Mesendoderm (in vitro differentiated cells): Measurements from ENCODE around the gene SLC35A3.

Experiments
- DNase-seq: peaks from one replicate; pipeline ENCODE4 v3.0.0; 2013
- H2AK5ac ChIP-seq: 2 replicates; pipeline ENCODE4 v1.6.1; 2013; ENCODE audit warnings: low read length, inconsistent platforms
- H2BK120ac ChIP-seq: 2 replicates; pipeline ENCODE4 v1.6.1; 2013; ENCODE audit warnings: low read depth, mild to moderate bottlenecking, low read length, moderate library complexity, mixed read lengths
- H2BK15ac ChIP-seq: replicated peaks from 2 replicates; pipeline ENCODE4 v1.6.1; 2013; ENCODE audit warnings: low read depth, mild to moderate bottlenecking, moderate library complexity
- H2BK5ac ChIP-seq: 2 replicates; pipeline ENCODE4 v1.6.1; 2013; ENCODE audit warnings: low read length, inconsistent platforms
- H3K18ac ChIP-seq: 2 replicates; pipeline ENCODE4 v1.6.1; 2013; ENCODE audit warnings: mild to moderate bottlenecking, low read length, mixed read lengths
- H3K23ac ChIP-seq: one replicate; pipeline ENCODE4 v1.6.1; 2013; ENCODE audit warnings: low read length
- H3K27ac ChIP-seq: 2 replicates; pipeline ENCODE4 v1.5.1; 2013; ENCODE audit warnings: low read depth, mild to moderate bottlenecking, inconsistent platforms, low read length, moderate library complexity
- H3K27me3 ChIP-seq: 2 replicates; pipeline ENCODE4 v1.6.1; 2013; ENCODE audit warnings: low read length, control low read depth, mild to moderate bottlenecking, inconsistent platforms; ENCODE audit not compliant: insufficient read depth, poor library complexity
- H3K36me3 ChIP-seq: 2 replicates; pipeline ENCODE4 v1.6.1; 2013; ENCODE audit warnings: low read length, inconsistent platforms; ENCODE audit not compliant: control insufficient read depth, insufficient read depth
- H3K4ac ChIP-seq: one replicate; pipeline ENCODE4 v1.6.1; 2013; ENCODE audit warnings: low read depth, mild to moderate bottlenecking, low read length, moderate library complexity
- H3K4me1 ChIP-seq: 2 replicates; pipeline ENCODE4 v1.6.1; 2013; ENCODE audit warnings: low read depth, low read length, inconsistent platforms; ENCODE audit not compliant: control insufficient read depth
- H3K4me2 ChIP-seq: 2 replicates; pipeline ENCODE4 v1.6.1; 2013; ENCODE audit warnings: low read length
- H3K4me3 ChIP-seq: 2 replicates; pipeline ENCODE4 v1.5.1; 2013; ENCODE audit warnings: mild to moderate bottlenecking, low read length
- H3K56ac ChIP-seq: one replicate; pipeline ENCODE4 v1.6.1; 2013; ENCODE audit warnings: low read length
- H3K79me1 ChIP-seq: 2 replicates; pipeline ENCODE4 v1.6.1; 2013; ENCODE audit warnings: low read length, inconsistent platforms
- H3K79me2 ChIP-seq: 2 replicates; pipeline ENCODE4 v1.6.1; 2013; ENCODE audit warnings: mild to moderate bottlenecking, low read length; ENCODE audit not compliant: control insufficient read depth, insufficient read depth
- H3K9ac ChIP-seq: 2 replicates; pipeline ENCODE4 v1.6.1; 2013; ENCODE audit warnings: low read length, inconsistent platforms
- H4K5ac ChIP-seq: one replicate; pipeline ENCODE4 v1.6.1; 2013; ENCODE audit warnings: low read length
- H4K8ac ChIP-seq: one replicate; pipeline ENCODE4 v1.6.1; 2013; ENCODE audit warnings: low read depth, mild to moderate bottlenecking, control low read depth, low read length, moderate library complexity
- WGBS: extraction: QIAGEN DNeasy Blood & Tissue Kit; methylation state at CpG from one replicate; pipeline ENCODE4 v1.1.7; 2013; ENCODE audit warnings: low lambda C conversion rate, missing lambda C conversion rate; ENCODE audit not compliant: insufficient coverage; ENCODE audit errors: extremely low coverage; 5-methylcytosine and 5-hydroxymethylcytosine counted together

Gene SLC35A3

GRCh38 chr1:100073531-100073930, 103.7 kb downstream of the SLC35A3 start:
- no CpG with 5 or more reads among the region's 3 CpGs for WGBS
- no peak for DNase-seq
- H4K5ac ChIP-seq: no peak overlapping the region
- no peak overlapping the region for H3K4me2 ChIP-seq
- peaks cover 7% of the 10 kb centered on the region for H3K79me1 ChIP-seq
- H3K18ac ChIP-seq: no peak overlapping the region
- no peak overlapping the region for H3K4me3 ChIP-seq
- H2AK5ac ChIP-seq: no peak overlapping the region
- no peak overlapping the region for H3K27ac ChIP-seq
- peaks cover 6% of the 10 kb centered on the region for H3K36me3 ChIP-seq
- no peaks in the 10 kb centered on the region for H3K27me3 ChIP-seq
- H3K23ac ChIP-seq: no peak overlapping the region
- no peaks in the 10 kb centered on the region for H3K79me2 ChIP-seq
- H2BK5ac ChIP-seq: no peak overlapping the region
- no peaks in the 10 kb centered on the region for H3K4me1 ChIP-seq
- H3K9ac ChIP-seq: no peak overlapping the region
- no peak overlapping the region for H4K8ac ChIP-seq
- no peak overlapping the region for H2BK15ac ChIP-seq
- no peak overlapping the region for H3K4ac ChIP-seq
- H2BK120ac ChIP-seq: no peak overlapping the region
- H3K56ac ChIP-seq: no peak overlapping the region

DNA sequence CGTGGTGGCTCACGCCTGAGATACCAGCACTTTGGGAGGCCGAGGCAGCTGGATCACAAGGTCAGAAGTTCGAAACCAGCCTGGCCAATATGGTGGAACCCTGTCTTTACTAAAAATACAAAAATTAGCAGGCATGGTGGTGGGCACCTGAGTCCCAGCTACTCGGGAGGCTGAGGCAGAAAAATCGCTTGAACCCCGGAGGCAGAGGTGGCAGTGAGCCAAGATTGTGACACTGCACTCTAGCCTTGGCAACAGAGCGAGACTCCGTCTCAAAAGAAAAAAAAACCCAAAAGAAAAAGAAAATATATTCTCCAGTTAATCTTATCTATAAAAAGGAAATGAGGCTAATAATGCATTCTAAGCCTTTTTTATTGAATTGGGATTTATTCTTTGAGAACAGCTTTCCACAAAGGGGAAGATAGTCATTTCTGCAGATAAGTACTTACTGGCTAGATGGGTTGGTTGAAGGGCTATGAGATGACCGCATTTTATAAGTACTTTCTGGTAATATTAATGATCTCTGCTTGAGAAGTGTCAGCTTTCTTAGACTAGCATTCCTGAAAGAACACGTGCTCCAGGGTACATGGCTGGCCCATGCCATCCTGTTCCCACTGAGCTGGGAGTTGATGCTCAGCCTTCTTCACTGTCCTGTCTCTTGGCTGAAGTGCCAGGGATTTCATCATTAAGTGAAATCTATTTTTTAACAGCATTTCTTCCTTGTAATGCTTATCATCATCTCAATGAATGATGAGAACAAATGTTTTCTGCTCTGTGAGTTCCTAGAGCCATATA, 105.0 kb downstream of the SLC35A3 start:
- H4K5ac ChIP-seq: no peak overlapping the region
- peaks cover 6% of the 10 kb centered on the region for H3K36me3 ChIP-seq
- H3K4me2 ChIP-seq: no peak overlapping the region
- no CpG with 5 or more reads among the region's 11 CpGs for WGBS
- no peak overlapping the region for H3K56ac ChIP-seq
- DNase-seq: no peak
- no peak overlapping the region for H3K9ac ChIP-seq
- H3K23ac ChIP-seq: no peak overlapping the region
- H3K27ac ChIP-seq: no peak overlapping the region
- H3K79me2 ChIP-seq: no peaks in the 10 kb centered on the region
- no peak overlapping the region for H2BK5ac ChIP-seq
- no peak overlapping the region for H2BK120ac ChIP-seq
- no peaks in the 10 kb centered on the region for H3K4me1 ChIP-seq
- H4K8ac ChIP-seq: no peak overlapping the region
- H2BK15ac ChIP-seq: no peak overlapping the region
- H3K27me3 ChIP-seq: no peaks in the 10 kb centered on the region
- no peak overlapping the region for H3K4me3 ChIP-seq
- no peak overlapping the region for H3K4ac ChIP-seq
- no peak overlapping the region for H3K18ac ChIP-seq
- no peak overlapping the region for H2AK5ac ChIP-seq
- peaks cover 7% of the 10 kb centered on the region for H3K79me1 ChIP-seq

DNA sequence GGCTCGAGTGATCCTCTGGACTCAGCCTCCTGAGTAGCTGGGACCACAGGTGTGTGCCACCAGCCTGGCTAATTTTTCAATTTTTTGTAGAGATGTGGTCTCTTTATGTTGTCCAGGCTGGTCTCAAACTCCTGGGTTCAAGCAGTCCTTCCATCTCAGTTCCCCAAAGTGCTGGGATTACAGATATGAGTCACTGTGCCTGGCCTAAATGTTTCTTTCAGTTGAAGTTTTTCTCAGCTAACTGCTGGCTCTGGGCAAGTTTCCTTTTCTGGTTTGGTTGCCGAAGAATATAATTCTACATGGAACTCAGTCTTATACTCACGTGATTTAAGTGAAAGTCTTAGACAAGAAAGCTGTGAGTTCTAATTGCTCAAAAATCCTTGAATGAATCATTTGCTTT, 106.0 kb downstream of the SLC35A3 start:
- no peak overlapping the region for H2BK15ac ChIP-seq
- no peak overlapping the region for H3K4me3 ChIP-seq
- no peak overlapping the region for H4K5ac ChIP-seq
- no peak overlapping the region for H3K23ac ChIP-seq
- H3K27ac ChIP-seq: no peak overlapping the region
- H3K79me2 ChIP-seq: no peaks in the 10 kb centered on the region
- no peak overlapping the region for H3K4ac ChIP-seq
- H2BK5ac ChIP-seq: no peak overlapping the region
- H3K4me2 ChIP-seq: no peak overlapping the region
- no peak overlapping the region for H3K9ac ChIP-seq
- H3K18ac ChIP-seq: no peak overlapping the region
- no peaks in the 10 kb centered on the region for H3K27me3 ChIP-seq
- H2AK5ac ChIP-seq: no peak overlapping the region
- H3K36me3 ChIP-seq: peaks cover 6% of the 10 kb centered on the region
- H3K56ac ChIP-seq: no peak overlapping the region
- H3K79me1 ChIP-seq: peaks cover 6% of the 10 kb centered on the region
- DNase-seq: no peak
- H4K8ac ChIP-seq: no peak overlapping the region
- no peaks in the 10 kb centered on the region for H3K4me1 ChIP-seq
- WGBS: no CpG with 5 or more reads among the region's 3 CpGs
- no peak overlapping the region for H2BK120ac ChIP-seq

GRCh38 chr1:100076319-100076718, 106.5 kb downstream of the SLC35A3 start:
- no CpG with 5 or more reads among the region's 2 CpGs for WGBS
- no peak overlapping the region for H3K4me3 ChIP-seq
- H2BK120ac ChIP-seq: no peak overlapping the region
- H3K36me3 ChIP-seq: peaks cover 6% of the 10 kb centered on the region
- H2BK5ac ChIP-seq: no peak overlapping the region
- H3K56ac ChIP-seq: no peak overlapping the region
- H2BK15ac ChIP-seq: no peak overlapping the region
- no peak overlapping the region for H3K27ac ChIP-seq
- H3K79me2 ChIP-seq: no peaks in the 10 kb centered on the region
- no peak overlapping the region for H3K9ac ChIP-seq
- no peaks in the 10 kb centered on the region for H3K4me1 ChIP-seq
- H4K8ac ChIP-seq: no peak overlapping the region
- no peak for DNase-seq
- H2AK5ac ChIP-seq: no peak overlapping the region
- H3K4me2 ChIP-seq: no peak overlapping the region
- H3K4ac ChIP-seq: no peak overlapping the region
- no peak overlapping the region for H3K18ac ChIP-seq
- H4K5ac ChIP-seq: no peak overlapping the region
- no peak overlapping the region for H3K23ac ChIP-seq
- H3K79me1 ChIP-seq: peaks cover 6% of the 10 kb centered on the region
- H3K27me3 ChIP-seq: no peaks in the 10 kb centered on the region

DNA sequence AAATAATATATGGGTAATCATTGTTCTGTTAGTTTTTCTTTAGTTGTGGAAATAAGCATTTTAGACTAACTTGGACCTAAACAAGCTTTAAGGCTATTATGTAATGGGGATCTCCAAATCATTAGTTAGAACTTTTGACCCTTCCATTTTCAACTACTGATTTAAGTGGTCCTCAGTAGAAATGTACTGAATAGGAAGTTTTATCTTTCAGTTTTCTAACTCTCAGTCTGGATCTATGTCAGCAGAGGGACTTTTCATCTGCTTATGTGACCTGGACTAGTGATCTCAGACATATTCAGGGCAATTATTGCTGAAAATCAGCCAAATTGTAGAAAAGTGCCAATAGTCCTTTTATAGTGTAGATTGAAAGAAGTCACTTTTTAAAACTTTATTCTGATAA, 106.9 kb downstream of the SLC35A3 start:
- Histone ChIP-seq H3K27me3 (no peaks in the 10 kb centered on the region), H4K8ac (no peak overlapping the region), H2BK5ac (no peak overlapping the region), H4K5ac (no peak overlapping the region), H2BK120ac (no peak overlapping the region), H2AK5ac (no peak overlapping the region), H3K79me2 (no peaks in the 10 kb centered on the region), H3K27ac (no peak overlapping the region), H2BK15ac (no peak overlapping the region), H3K9ac (no peak overlapping the region), H3K4me3 (no peak overlapping the region), H3K4ac (no peak overlapping the region), H3K36me3 (peaks cover 6% of the 10 kb centered on the region), H3K4me2 (no peak overlapping the region), H3K4me1 (no peaks in the 10 kb centered on the region), H3K18ac (no peak overlapping the region), H3K56ac (no peak overlapping the region), H3K23ac (no peak overlapping the region), H3K79me1 (peaks cover 4% of the 10 kb centered on the region)
- no peak for DNase-seq

DNA sequence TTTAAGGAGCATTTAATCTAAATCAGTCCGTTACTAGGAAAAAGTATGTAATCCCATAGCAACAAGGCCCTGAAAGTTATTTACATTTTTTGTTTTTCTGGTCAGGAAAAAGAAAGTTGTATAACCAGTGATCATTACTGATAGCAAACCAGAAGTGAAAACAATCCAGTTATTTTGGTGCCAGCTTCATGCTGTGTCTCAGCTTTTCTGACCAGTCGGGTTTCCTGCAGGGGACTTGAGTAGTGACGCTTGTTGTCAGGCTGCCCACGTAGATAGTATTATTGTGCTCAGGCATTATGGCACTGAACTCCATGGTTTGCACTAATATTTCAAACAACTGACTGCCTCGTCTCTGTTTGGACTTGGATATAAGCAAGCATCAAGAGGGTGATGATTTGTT, 107.7 kb downstream of the SLC35A3 start:
- Histone ChIP-seq H2BK5ac (no peak overlapping the region), H2BK120ac (no peak overlapping the region), H3K27ac (no peak overlapping the region), H3K4me1 (no peaks in the 10 kb centered on the region), H3K27me3 (no peaks in the 10 kb centered on the region), H3K4ac (no peak overlapping the region), H2AK5ac (no peak overlapping the region), H3K23ac (no peak overlapping the region), H3K4me2 (no peak overlapping the region), H3K56ac (no peak overlapping the region), H2BK15ac (no peak overlapping the region), H3K18ac (no peak overlapping the region), H4K8ac (no peak overlapping the region), H3K79me1 (peaks cover 3% of the 10 kb centered on the region), H4K5ac (no peak overlapping the region), H3K36me3 (peaks cover 9% of the 10 kb centered on the region), H3K79me2 (no peaks in the 10 kb centered on the region), H3K4me3 (no peak overlapping the region), H3K9ac (no peak overlapping the region)
- no CpG with 5 or more reads among the region's 5 CpGs for WGBS
- DNase-seq: no peak
